Loucy (cell line): ENCODE data around the gene PTAFR.

Experiments used
- H2AFZ ChIP-seq: fragments of 200-600 bp; sonication (generic); 2 replicates; pipeline ENCODE4 v1.6.0; 2016; ENCODE audit warnings: antibody characterized with exemption, mild to moderate bottlenecking, low read length, moderate library complexity
- H3F3A ChIP-seq: fragments of 200-600 bp; 2 replicates; pipeline ENCODE4 v1.6.0; 2016; ENCODE audit warnings: antibody characterized with exemption, low read depth, mild to moderate bottlenecking
- H3K27me3 ChIP-seq: fragments of 200-600 bp; sonication (generic); 2 replicates; pipeline ENCODE4 v1.6.1; 2014; ENCODE audit warnings: low read length, mild to moderate bottlenecking; ENCODE audit not compliant: insufficient read depth, poor library complexity, severe bottlenecking
- H3K36me3 ChIP-seq: fragments of 200-600 bp; sonication (generic); 2 replicates; pipeline ENCODE4 v1.6.1; 2016; ENCODE audit warnings: low read length; ENCODE audit not compliant: insufficient read depth
- H3K4me1 ChIP-seq: fragments of 200-600 bp; sonication (generic); 2 replicates; pipeline ENCODE4 v1.5.1; 2014; ENCODE audit warnings: low read length, mild to moderate bottlenecking; ENCODE audit not compliant: insufficient read depth, poor library complexity, severe bottlenecking
- H3K4me2 ChIP-seq: fragments of 200-600 bp; sonication (generic); 2 replicates; pipeline ENCODE4 v1.6.0; 2014; ENCODE audit warnings: antibody characterized with exemption, low read length, low read depth, mild to moderate bottlenecking; ENCODE audit not compliant: poor library complexity, severe bottlenecking
- H3K4me3 ChIP-seq: fragments of 200-600 bp; sonication (generic); 2 replicates; pipeline ENCODE4 v1.5.1; 2014; ENCODE audit warnings: low read length, mild to moderate bottlenecking, mixed read lengths; ENCODE audit not compliant: poor library complexity, severe bottlenecking
- H3K79me2 ChIP-seq: fragments of 200-600 bp; sonication (generic); 2 replicates; pipeline ENCODE4 v1.6.1; 2014; ENCODE audit warnings: low read length; ENCODE audit not compliant: insufficient read depth
- H3K9ac ChIP-seq: fragments of 200-600 bp; sonication (generic); 2 replicates; pipeline ENCODE4 v1.6.0; 2014; ENCODE audit warnings: mild to moderate bottlenecking, low read depth, low read length, moderate library complexity; ENCODE audit not compliant: poor library complexity, severe bottlenecking
- H3K9me2 ChIP-seq: fragments of 200-600 bp; sonication (generic); replicated peaks from 2 replicates; pipeline ENCODE4 v1.6.1; 2016; ENCODE audit warnings: low read depth, low read length, mixed read lengths
- H3K9me3 ChIP-seq: fragments of 200-600 bp; sonication (generic); 2 replicates; pipeline ENCODE4 v1.6.1; 2014; ENCODE audit warnings: mild to moderate bottlenecking, antibody characterized with exemption, low read length, low read depth; ENCODE audit not compliant: insufficient read depth
- H4K20me1 ChIP-seq: fragments of 200-600 bp; sonication (generic); 2 replicates; pipeline ENCODE4 v1.6.0; 2014; ENCODE audit warnings: antibody characterized with exemption, low read length, mild to moderate bottlenecking; ENCODE audit not compliant: insufficient read depth, poor library complexity, severe bottlenecking
- EZH2phosphoT487 ChIP-seq: fragments of 200-600 bp; IDR thresholded peaks from 2 replicates; pipeline ENCODE4 v1.6.1; 2018; ENCODE audit warnings: antibody characterized with exemption, mild to moderate bottlenecking, moderate library complexity, borderline replicate concordance
- TF ChIP-seq, protein P1 (sequence below): fragments of 200-600 bp; sonication (generic); conservative IDR thresholded peaks from 2 replicates; pipeline ENCODE4 v1.5.1; 2014; ENCODE audit warnings: mild to moderate bottlenecking, antibody characterized with exemption, low read length

The PTAFR gene

DNA sequence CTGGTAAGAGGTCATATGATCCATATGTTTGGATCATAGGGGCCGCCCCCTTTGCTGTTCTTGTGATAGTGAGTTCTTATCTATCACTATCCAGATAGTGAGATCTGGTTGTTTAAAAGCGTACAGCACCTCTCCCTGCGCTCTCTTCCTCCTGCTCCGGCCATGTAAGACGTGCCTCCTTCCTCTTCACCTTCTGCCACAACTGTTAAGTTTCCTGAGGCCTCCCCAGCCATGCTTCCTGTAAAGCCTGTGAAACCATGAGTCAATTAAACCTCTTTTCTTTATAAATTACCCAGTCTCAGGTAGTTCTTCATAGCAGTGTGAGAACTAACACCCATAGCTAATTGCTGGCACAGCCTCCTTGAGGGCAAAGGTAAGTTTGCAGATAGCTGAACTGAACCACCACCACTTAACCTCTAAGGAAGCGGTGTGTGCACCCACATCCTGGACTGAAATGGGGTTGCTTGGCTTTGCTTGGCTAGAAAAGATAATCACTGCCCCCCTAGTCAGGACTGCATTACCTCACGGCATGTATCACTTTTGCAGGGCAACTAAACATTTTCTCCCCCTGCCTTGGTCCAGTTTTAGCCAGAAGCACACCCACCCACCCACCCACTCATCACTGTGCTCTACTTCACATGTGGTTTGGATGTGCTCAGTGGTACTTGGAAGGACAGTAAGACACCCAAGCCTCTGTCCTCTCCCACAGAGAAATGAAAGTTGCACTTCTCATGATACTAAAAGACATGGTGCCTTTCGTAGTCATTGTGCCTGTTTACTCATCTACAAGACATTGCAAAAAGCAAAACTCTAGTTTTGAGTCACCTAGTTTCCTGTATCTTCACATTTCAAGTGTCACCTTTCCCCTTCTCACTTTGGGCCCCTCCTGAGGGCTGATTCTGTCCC is 23.1 kb upstream of the PTAFR start:
- no peak overlapping the region for H3K4me3 ChIP-seq
- no peak overlapping the region for H3K9ac ChIP-seq
- TF ChIP-seq, protein P1, sequence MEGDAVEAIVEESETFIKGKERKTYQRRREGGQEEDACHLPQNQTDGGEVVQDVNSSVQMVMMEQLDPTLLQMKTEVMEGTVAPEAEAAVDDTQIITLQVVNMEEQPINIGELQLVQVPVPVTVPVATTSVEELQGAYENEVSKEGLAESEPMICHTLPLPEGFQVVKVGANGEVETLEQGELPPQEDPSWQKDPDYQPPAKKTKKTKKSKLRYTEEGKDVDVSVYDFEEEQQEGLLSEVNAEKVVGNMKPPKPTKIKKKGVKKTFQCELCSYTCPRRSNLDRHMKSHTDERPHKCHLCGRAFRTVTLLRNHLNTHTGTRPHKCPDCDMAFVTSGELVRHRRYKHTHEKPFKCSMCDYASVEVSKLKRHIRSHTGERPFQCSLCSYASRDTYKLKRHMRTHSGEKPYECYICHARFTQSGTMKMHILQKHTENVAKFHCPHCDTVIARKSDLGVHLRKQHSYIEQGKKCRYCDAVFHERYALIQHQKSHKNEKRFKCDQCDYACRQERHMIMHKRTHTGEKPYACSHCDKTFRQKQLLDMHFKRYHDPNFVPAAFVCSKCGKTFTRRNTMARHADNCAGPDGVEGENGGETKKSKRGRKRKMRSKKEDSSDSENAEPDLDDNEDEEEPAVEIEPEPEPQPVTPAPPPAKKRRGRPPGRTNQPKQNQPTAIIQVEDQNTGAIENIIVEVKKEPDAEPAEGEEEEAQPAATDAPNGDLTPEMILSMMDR, result no peak
- H3F3A ChIP-seq, result 0 out of 2 replicates have a peak, but pooled peaks cover 3% of the 10 kb centered on the region
- no peaks in the 10 kb centered on the region for H3K9me2 ChIP-seq
- H3K4me1 ChIP-seq, result peaks cover 40% of the 10 kb centered on the region
- H3K36me3 ChIP-seq, result peaks cover 58% of the 10 kb centered on the region
- no peaks in the 10 kb centered on the region for H3K79me2 ChIP-seq
- H3K4me2 ChIP-seq, result peak overlapping the region; percentile 39
- no peaks in the 10 kb centered on the region for H4K20me1 ChIP-seq
- no peak overlapping the region for H2AFZ ChIP-seq
- H3K27me3 ChIP-seq, result no peaks in the 10 kb centered on the region
- no peaks in the 10 kb centered on the region; the same call in 1 of the 2 replicates for H3K9me3 ChIP-seq

DNA sequence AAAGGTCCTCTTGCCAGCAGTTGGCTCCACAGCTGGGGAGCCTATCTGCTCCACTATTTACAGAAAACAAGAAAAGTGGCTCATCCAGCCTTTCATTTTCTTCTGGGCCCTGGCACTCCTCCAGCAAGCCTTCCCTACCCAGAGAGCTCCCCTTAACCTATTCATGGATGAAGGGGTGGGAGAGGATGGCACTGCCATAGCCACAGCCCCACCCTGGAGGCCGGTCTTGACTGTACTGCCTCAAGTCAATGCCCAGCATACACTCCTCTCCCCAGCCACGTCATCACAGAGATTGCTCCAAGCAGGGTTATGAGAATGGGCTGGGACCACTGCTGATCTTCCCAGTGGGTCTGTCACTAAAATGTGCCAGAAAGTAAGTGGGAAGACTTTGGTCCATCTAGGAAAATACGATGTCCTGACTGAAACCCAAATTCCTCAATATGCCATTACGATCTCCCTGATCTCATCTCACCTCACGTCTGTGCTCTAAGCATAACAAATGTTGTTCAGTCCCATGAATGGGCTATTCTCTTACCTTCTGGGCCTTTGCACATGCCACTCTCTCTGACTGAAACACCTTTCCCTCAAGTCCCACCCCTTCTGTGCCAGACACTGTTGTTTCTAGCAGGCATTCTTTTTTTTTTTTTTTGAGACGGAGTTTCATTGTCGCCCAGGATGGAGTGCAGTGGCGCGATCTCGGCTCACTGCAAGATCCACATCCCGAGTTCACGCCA is 21.4 kb upstream of the PTAFR start:
- H4K20me1 ChIP-seq, result no peaks in the 10 kb centered on the region
- H3K9ac ChIP-seq, result no peak overlapping the region
- peaks cover 40% of the 10 kb centered on the region for H3K4me1 ChIP-seq
- no peaks in the 10 kb centered on the region for H3K79me2 ChIP-seq
- TF ChIP-seq, protein P1, result no peak
- no peak for TF ChIP-seq EZH2phosphoT487
- no peak overlapping the region for H2AFZ ChIP-seq
- H3K36me3 ChIP-seq, result peaks cover 41% of the 10 kb centered on the region
- no peaks in the 10 kb centered on the region for H3K9me2 ChIP-seq
- 0 out of 2 replicates have a peak, but pooled peaks cover 3% of the 10 kb centered on the region for H3F3A ChIP-seq
- no peak overlapping the region for H3K4me2 ChIP-seq
- H3K4me3 ChIP-seq, result no peak overlapping the region
- no peaks in the 10 kb centered on the region for H3K27me3 ChIP-seq
- no peaks in the 10 kb centered on the region; the same call in 1 of the 2 replicates for H3K9me3 ChIP-seq

DNA sequence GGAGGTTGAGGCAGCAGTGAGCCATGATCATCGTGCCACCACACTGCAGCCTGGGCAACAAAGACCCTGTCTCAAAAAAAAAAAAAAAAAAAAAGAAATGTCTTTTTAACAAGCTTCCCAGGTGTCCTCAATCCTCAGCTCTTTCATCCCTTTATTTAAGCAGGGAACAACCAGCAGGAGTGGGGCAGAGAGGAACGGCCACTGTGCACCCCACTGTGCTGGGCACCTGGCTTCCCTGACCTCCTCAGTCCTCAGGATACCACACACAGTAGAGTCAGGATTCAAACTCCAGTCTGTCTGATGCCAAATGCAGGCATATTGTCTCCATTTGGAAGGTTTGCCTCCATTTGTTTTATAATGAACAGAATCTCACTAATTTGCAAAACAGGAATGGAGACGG is 19.8 kb upstream of the PTAFR start:
- H3K4me2 ChIP-seq, result no peak overlapping the region
- H4K20me1 ChIP-seq, result no peaks in the 10 kb centered on the region
- no peaks in the 10 kb centered on the region for H3K9me2 ChIP-seq
- H3K9me3 ChIP-seq, result no peaks in the 10 kb centered on the region; the same call in 1 of the 2 replicates
- H3K9ac ChIP-seq, result no peak overlapping the region
- TF ChIP-seq EZH2phosphoT487, result no peak
- no peak overlapping the region for H3K4me3 ChIP-seq
- H3K4me1 ChIP-seq, result peaks cover 40% of the 10 kb centered on the region
- no peaks in the 10 kb centered on the region for H3K79me2 ChIP-seq
- no peaks in the 10 kb centered on the region for H3K27me3 ChIP-seq
- no peak overlapping the region for H2AFZ ChIP-seq
- 0 out of 2 replicates have a peak, but pooled peaks cover 3% of the 10 kb centered on the region for H3F3A ChIP-seq
- H3K36me3 ChIP-seq, result peaks cover 34% of the 10 kb centered on the region
